Mesothelial cell of epicardium (in vitro differentiated cells): Measurements from ENCODE around the gene SLC16A5. TPM values are rescaled to one million over a fixed set of nuclear protein-coding genes. Genes with fewer than 3 reads are reported as not detected.

Source experiments
- DNase-seq, 2 experiments: peaks; one replicate each; pipeline ENCODE4 v3.0.0; 2021; ENCODE audit warnings: low spot score in 2 of 2; ENCODE audit not compliant: unreplicated experiment in 2 of 2
- H3K27ac Mint-ChIP-seq: 2 replicates; pipeline ENCODE4 v1.8.0; 2021; ENCODE audit warnings: mixed read lengths
- H3K27me3 Mint-ChIP-seq: 2 replicates; pipeline ENCODE4 v1.8.0; 2021; ENCODE audit warnings: low read depth, mixed read lengths
- H3K36me3 Mint-ChIP-seq: 2 replicates; pipeline ENCODE4 v1.8.0; 2021; ENCODE audit warnings: mixed read lengths
- H3K4me1 Mint-ChIP-seq: 2 replicates; pipeline ENCODE4 v1.8.0; 2021; ENCODE audit warnings: mixed read lengths
- H3K4me3 Mint-ChIP-seq: 2 replicates; pipeline ENCODE4 v1.8.0; 2021; ENCODE audit warnings: mild to moderate bottlenecking, moderate library complexity, mixed read lengths
- H3K9me3 Mint-ChIP-seq: 2 replicates; pipeline ENCODE4 v1.8.0; 2021; ENCODE audit warnings: mixed read lengths
- CTCF ChIP-seq: fragments of 200-600 bp; sonication (generic); IDR thresholded peaks from one replicate; pipeline ENCODE4 v1.5.0; 2021; ENCODE audit warnings: antibody characterized with exemption; ENCODE audit not compliant: unreplicated experiment
- total RNA-seq: library from RNA; stranded (reverse); gene quantifications from 3 replicates; pipeline ENCODE4 v1.2.1, GENCODE V29; 2021

Gene SLC16A5
- total RNA-seq, 1 donor from 2014 or later: 46.4 TPM

- no peak for TF ChIP-seq CTCF
These were observed 1.1 kb upstream of the SLC16A5 start for GRCh38 chr17:75086496-75087181.

GRCh38 chr17:75087182-75087557 is 584 bp upstream of the SLC16A5 start:
- Mint-ChIP-seq H3K9me3 (no peaks in the 10 kb centered on the region), H3K27me3 (no peaks in the 10 kb centered on the region), H3K36me3 (no peaks in the 10 kb centered on the region), H3K4me1 (peaks cover 61% of the 10 kb centered on the region), H3K27ac (peak overlapping the region; percentile 96), H3K4me3 (peak overlapping the region; percentile 71)
- no peak for DNase-seq
- TF ChIP-seq CTCF: no peak

More at GRCh38 chr17:75086496-75087181, 1.1 kb upstream of the SLC16A5 start:
- no peaks in the 10 kb centered on the region for H3K27me3 Mint-ChIP-seq
- H3K27ac Mint-ChIP-seq: peak overlapping the region; percentile 96
- DNase-seq: no peak
- peak overlapping the region; percentile 71 for H3K4me3 Mint-ChIP-seq
- no peaks in the 10 kb centered on the region for H3K36me3 Mint-ChIP-seq
- H3K9me3 Mint-ChIP-seq: no peaks in the 10 kb centered on the region
- peaks cover 55% of the 10 kb centered on the region for H3K4me1 Mint-ChIP-seq

- H3K36me3 Mint-ChIP-seq: no peaks in the 10 kb centered on the region
- no peak for DNase-seq
- no peaks in the 10 kb centered on the region for H3K9me3 Mint-ChIP-seq
- peaks cover 72% of the 10 kb centered on the region for H3K4me1 Mint-ChIP-seq
- no peak for TF ChIP-seq CTCF
- H3K4me3 Mint-ChIP-seq: peak overlapping the region; percentile 85
- peak overlapping the region; percentile 95 for H3K27ac Mint-ChIP-seq
- H3K27me3 Mint-ChIP-seq: no peaks in the 10 kb centered on the region
These were observed 987 bp downstream of the SLC16A5 start for GRCh38 chr17:75088465-75089417.

GRCh38 chr17:75090871-75091854 is 3.4 kb downstream of the SLC16A5 start:
- no peaks in the 10 kb centered on the region for H3K27me3 Mint-ChIP-seq
- peak overlapping the region; percentile 9 for H3K4me3 Mint-ChIP-seq
- H3K4me1 Mint-ChIP-seq: peaks cover 73% of the 10 kb centered on the region
- peak overlapping the region; percentile 77 for H3K27ac Mint-ChIP-seq
- TF ChIP-seq CTCF: no peak
- H3K9me3 Mint-ChIP-seq: no peaks in the 10 kb centered on the region
- no peak for DNase-seq
- H3K36me3 Mint-ChIP-seq: no peaks in the 10 kb centered on the region

GRCh38 chr17:75091855-75092327 is 4.1 kb downstream of the SLC16A5 start:
- no peak for TF ChIP-seq CTCF
- Mint-ChIP-seq H3K9me3 (no peaks in the 10 kb centered on the region), H3K36me3 (no peaks in the 10 kb centered on the region), H3K4me3 (peak overlapping the region; percentile 9), H3K27ac (peak overlapping the region; percentile 77), H3K4me1 (peaks cover 69% of the 10 kb centered on the region), H3K27me3 (no peaks in the 10 kb centered on the region)
- DNase-seq: no peak
